ENCODE data around the gene FAM156B. TPM values are rescaled to one million over a fixed set of nuclear protein-coding genes. Genes with fewer than 3 reads are reported as not detected.
A peak's percentile ranks its signal among the peaks of the same experiment; 100 is the strongest.
"Not testable (repeated sequence)": the region's sequence is repeated elsewhere in the genome, so short reads cannot be mapped to it uniquely, and the experiment has no call there.

The FAM156B gene
- total RNA-seq: 10.0 TPM
- polyA plus RNA-seq: 1 to 10 TPM; 4.5 to 6.3 (median 5.2) TPM

GRCh38 chrX:52896855-52897709 lies at the start of gene FAM156B:
FAM156B (plus strand) TSS chrX:52897330; CDS start chrX:52907226, 9,896 bp downstream.
- H3K4me1 Mint-ChIP-seq: not testable (repeated sequence)

GRCh38 chrX:52852110-52852860 lies 44.8 kb upstream of the FAM156B start:
- Mint-ChIP-seq H3K27me3 (peaks cover 13% of the 10 kb centered on the region), H3K27ac (no peak overlapping the region), H3K36me3 (no peaks in the 10 kb centered on the region), H3K4me1 (no peaks in the 10 kb centered on the region), H3K4me3 (no peak overlapping the region), H3K9me3 (peaks cover 0 to 3% (median 0%) of the 10 kb centered on the region in 7 donors)
- no peak for ATAC-seq (ENCODE audit: low read depth in 2 of 2)
- H3K27ac ChIP-seq (ENCODE audit: insufficient read depth, low read length, poor library complexity, severe bottlenecking): no peak overlapping the region
- DNase-seq: no peak
- no peaks in the 10 kb centered on the region for H3K4me1 ChIP-seq (ENCODE audit: control insufficient read depth, insufficient read depth, low read length, poor library complexity, severe bottlenecking)
- H3K27me3 ChIP-seq (ENCODE audit: control insufficient read depth, insufficient read depth, low read length): no peaks in the 10 kb centered on the region
- no peak overlapping the region for H3K4me3 ChIP-seq (ENCODE audit: low read depth, low read length)
- no peaks in the 10 kb centered on the region for H3K36me3 ChIP-seq (ENCODE audit: control insufficient read depth, insufficient read depth, low read length)
- H3K9me3 ChIP-seq (ENCODE audit: control insufficient read depth in 2 of 2, low read length in 2 of 2): no peaks in the 10 kb centered on the region

More at GRCh38 chrX:52896855-52897709, at the start of gene FAM156B:
- not testable (repeated sequence) for H3K27ac Mint-ChIP-seq; H3K4me3 ChIP-seq (ENCODE audit: low read depth, low read length); H3K4me1 ChIP-seq (ENCODE audit: control insufficient read depth, insufficient read depth, low read length, poor library complexity, severe bottlenecking); H3K36me3 Mint-ChIP-seq; H3K36me3 ChIP-seq (ENCODE audit: control insufficient read depth, insufficient read depth, low read length); H3K9me3 ChIP-seq (ENCODE audit: control insufficient read depth in 2 of 2, low read length in 2 of 2); H3K27me3 Mint-ChIP-seq; H3K4me3 Mint-ChIP-seq; H3K9me3 Mint-ChIP-seq; H3K27me3 ChIP-seq (ENCODE audit: control insufficient read depth, insufficient read depth, low read length); H3K27ac ChIP-seq (ENCODE audit: insufficient read depth, low read length, poor library complexity, severe bottlenecking); DNase-seq
- ATAC-seq (ENCODE audit: low read depth in 2 of 2): peak; percentile 87 to 90

- not testable (repeated sequence) for DNase-seq; ATAC-seq (ENCODE audit: low read depth in 2 of 2); H3K4me3 ChIP-seq (ENCODE audit: low read depth, low read length); H3K9me3 Mint-ChIP-seq; H3K27ac ChIP-seq (ENCODE audit: insufficient read depth, low read length, poor library complexity, severe bottlenecking); H3K36me3 ChIP-seq (ENCODE audit: control insufficient read depth, insufficient read depth, low read length); H3K4me3 Mint-ChIP-seq; H3K9me3 ChIP-seq (ENCODE audit: control insufficient read depth in 2 of 2, low read length in 2 of 2); H3K4me1 ChIP-seq (ENCODE audit: control insufficient read depth, insufficient read depth, low read length, poor library complexity, severe bottlenecking); H3K27me3 Mint-ChIP-seq; H3K27me3 ChIP-seq (ENCODE audit: control insufficient read depth, insufficient read depth, low read length); H3K27ac Mint-ChIP-seq; H3K4me1 Mint-ChIP-seq; H3K36me3 Mint-ChIP-seq
These were observed 40.1 kb upstream of the FAM156B start for GRCh38 chrX:52856991-52857525.

GRCh38 chrX:52865343-52865998 lies 31.7 kb upstream of the FAM156B start:
- H3K27me3 Mint-ChIP-seq: peaks cover 4% of the 10 kb centered on the region
- no peak overlapping the region for H3K27ac Mint-ChIP-seq
- no peaks in the 10 kb centered on the region for H3K9me3 ChIP-seq (ENCODE audit: control insufficient read depth in 2 of 2, low read length in 2 of 2)
- DNase-seq (no peak), ATAC-seq (ENCODE audit: low read depth in 2 of 2) (no peak)
- no peaks in the 10 kb centered on the region for H3K4me1 ChIP-seq (ENCODE audit: control insufficient read depth, insufficient read depth, low read length, poor library complexity, severe bottlenecking)
- H3K27me3 ChIP-seq (ENCODE audit: control insufficient read depth, insufficient read depth, low read length): no peaks in the 10 kb centered on the region
- no peak overlapping the region for H3K27ac ChIP-seq (ENCODE audit: insufficient read depth, low read length, poor library complexity, severe bottlenecking)
- no peaks in the 10 kb centered on the region for H3K4me1 Mint-ChIP-seq
- no peak overlapping the region for H3K4me3 Mint-ChIP-seq
- H3K36me3 ChIP-seq (ENCODE audit: control insufficient read depth, insufficient read depth, low read length): no peaks in the 10 kb centered on the region
- peaks cover 0 to 4% (median 0%) of the 10 kb centered on the region in 7 donors for H3K9me3 Mint-ChIP-seq
- H3K4me3 ChIP-seq (ENCODE audit: low read depth, low read length): no peak overlapping the region
- no peaks in the 10 kb centered on the region for H3K36me3 Mint-ChIP-seq

GRCh38 chrX:52867610-52868348 lies 29.4 kb upstream of the FAM156B start, which contains the start of gene XAGE3:
XAGE3 (minus strand) TSS chrX:52868083; CDS start chrX:52867133, 950 bp downstream.
- Mint-ChIP-seq H3K4me3 (no peak within 1 kb of the TSS), H3K9me3 (peaks cover 0 to 4% (median 0%) of the 10 kb centered on the region in 7 donors), H3K36me3 (no peaks in the 10 kb centered on the region), H3K4me1 (no peaks in the 10 kb centered on the region), H3K27ac (no peak within 1 kb of the TSS), H3K27me3 (peaks cover 4% of the 10 kb centered on the region)
- Histone ChIP-seq H3K9me3 (ENCODE audit: control insufficient read depth in 2 of 2, low read length in 2 of 2) (no peaks in the 10 kb centered on the region), H3K27ac (ENCODE audit: insufficient read depth, low read length, poor library complexity, severe bottlenecking) (no peak within 1 kb of the TSS), H3K4me1 (ENCODE audit: control insufficient read depth, insufficient read depth, low read length, poor library complexity, severe bottlenecking) (no peaks in the 10 kb centered on the region), H3K4me3 (ENCODE audit: low read depth, low read length) (no peak within 1 kb of the TSS), H3K36me3 (ENCODE audit: control insufficient read depth, insufficient read depth, low read length) (no peaks in the 10 kb centered on the region), H3K27me3 (ENCODE audit: control insufficient read depth, insufficient read depth, low read length) (no peaks in the 10 kb centered on the region)
- DNase-seq (no peak), ATAC-seq (ENCODE audit: low read depth in 2 of 2) (no peak)

- Mint-ChIP-seq H3K36me3 (no peaks in the 10 kb centered on the region), H3K4me1 (no peaks in the 10 kb centered on the region), H3K4me3 (no peak overlapping the region), H3K27me3 (peaks cover 4% of the 10 kb centered on the region), H3K9me3 (peaks cover 0 to 2% (median 0%) of the 10 kb centered on the region in 7 donors), H3K27ac (peak overlapping the region in 1 of 3 donors; percentile 87)
- DNase-seq (no peak), ATAC-seq (ENCODE audit: low read depth in 2 of 2) (no peak)
- H3K36me3 ChIP-seq (ENCODE audit: control insufficient read depth, insufficient read depth, low read length): no peaks in the 10 kb centered on the region
- H3K9me3 ChIP-seq (ENCODE audit: control insufficient read depth in 2 of 2, low read length in 2 of 2): no peaks in the 10 kb centered on the region
- no peaks in the 10 kb centered on the region for H3K27me3 ChIP-seq (ENCODE audit: control insufficient read depth, insufficient read depth, low read length)
- H3K27ac ChIP-seq (ENCODE audit: insufficient read depth, low read length, poor library complexity, severe bottlenecking): no peak overlapping the region
- no peak overlapping the region for H3K4me3 ChIP-seq (ENCODE audit: low read depth, low read length)
- no peaks in the 10 kb centered on the region for H3K4me1 ChIP-seq (ENCODE audit: control insufficient read depth, insufficient read depth, low read length, poor library complexity, severe bottlenecking)
These were observed 27.1 kb upstream of the FAM156B start for GRCh38 chrX:52870046-52870445.

- H3K4me1 Mint-ChIP-seq; DNase-seq; H3K4me1 ChIP-seq (ENCODE audit: control insufficient read depth, insufficient read depth, low read length, poor library complexity, severe bottlenecking); H3K9me3 Mint-ChIP-seq; H3K27ac Mint-ChIP-seq; H3K4me3 Mint-ChIP-seq; H3K9me3 ChIP-seq (ENCODE audit: control insufficient read depth in 2 of 2, low read length in 2 of 2); H3K27me3 ChIP-seq (ENCODE audit: control insufficient read depth, insufficient read depth, low read length); H3K27me3 Mint-ChIP-seq; H3K36me3 Mint-ChIP-seq; ATAC-seq (ENCODE audit: low read depth in 2 of 2); H3K4me3 ChIP-seq (ENCODE audit: low read depth, low read length); H3K36me3 ChIP-seq (ENCODE audit: control insufficient read depth, insufficient read depth, low read length); H3K27ac ChIP-seq (ENCODE audit: insufficient read depth, low read length, poor library complexity, severe bottlenecking): not testable (repeated sequence)
These were observed 23.3 kb upstream of the FAM156B start for GRCh38 chrX:52873825-52874224.

All from CD4-positive, CD25-positive, alpha-beta regulatory T cell (primary cell).